Body of pancreas (tissue), 4 donors: ENCODE data around the gene MVB12B. TPM values are rescaled to one million over a fixed set of nuclear protein-coding genes. Genes with fewer than 3 reads are reported as not detected.

Experiments used
- ATAC-seq: fragments of 150-250 bp; one replicate; pipeline ENCODE4 v1.9.1; 2016
- DNase-seq, 4 donors: peaks; one replicate each; pipeline ENCODE4 v3.0.0-alpha.2; 2019
- H3K27ac ChIP-seq, 4 donors: fragments of 200-600 bp; sonication (generic); 1 replicate in 3 of 4; 2 replicates in 1 of 4; pipeline versions ENCODE4 v1.5.1 to v1.6.1; 2016 to 2019; ENCODE audit warnings: mild to moderate bottlenecking in 1 of 4, mixed read lengths in 1 of 4, moderate library complexity in 1 of 4
- H3K27me3 ChIP-seq, 2 donors: fragments of 200-600 bp; sonication (generic); one replicate each; pipeline ENCODE4 v1.6.0; 2016; ENCODE audit warnings: mild to moderate bottlenecking in 1 of 2
- H3K36me3 ChIP-seq, 2 donors: fragments of 200-600 bp; sonication (generic); replicated peaks in 1 of 2; 2 replicates each; pipeline ENCODE4 v1.5.1; 2016; ENCODE audit warnings: low read depth in 2 of 2; ENCODE audit not compliant: insufficient read depth in 1 of 2
- H3K4me1 ChIP-seq: fragments of 200-600 bp; sonication (generic); one replicate; pipeline ENCODE4 v1.6.0; 2016
- H3K4me3 ChIP-seq, 2 donors: fragments of 200-600 bp; sonication (generic); 1 replicate in 1 of 2; 2 replicates in 1 of 2; pipeline ENCODE4 v1.5.1; 2016 to 2019
- H3K9me3 ChIP-seq, 3 donors: fragments of 200-600 bp; sonication (generic); 1 replicate in 2 of 3; 2 replicates in 1 of 3; pipeline ENCODE4 v1.5.1; 2016
- POLR2A ChIP-seq, 3 donors: fragments of 450-650 bp; IDR thresholded peaks; one replicate each; pipeline ENCODE4 v1.6.1; 2016; ENCODE audit warnings: antibody characterized with exemption in 3 of 3, mild to moderate bottlenecking in 2 of 3
- WGBS, 2 donors: methylation state at CpG; one replicate each; pipeline ENCODE4 v1.1.5; 2017; 5-methylcytosine and 5-hydroxymethylcytosine counted together
- intact Hi-C: fragments of 100-400 bp; cut with DNase I; formaldehyde crosslinking; loops from one replicate; pipeline ENCODE4 v1.15.1; 2023
- total RNA-seq, 2 donors: library from RNA; depleted of rRNA; stranded (reverse); fragments of >200 nt; gene quantifications; one replicate each; pipeline ENCODE4 v1.1.0, GENCODE V29; 2016
- TF ChIP-seq, protein P1 (sequence below), 7 experiments: fragments of 450-650 bp in 4 of 7; fragments of 200-600 bp in 3 of 7; sonication (generic) in 3 of 7; IDR thresholded peaks; one replicate each; pipeline ENCODE4 v1.5.1; 2016 to 2019; ENCODE audit warnings: antibody characterized with exemption in 7 of 7

MVB12B gene
- total RNA-seq, 2 donors from 2014 or later: 5.2 to 9.9 TPM

DNA sequence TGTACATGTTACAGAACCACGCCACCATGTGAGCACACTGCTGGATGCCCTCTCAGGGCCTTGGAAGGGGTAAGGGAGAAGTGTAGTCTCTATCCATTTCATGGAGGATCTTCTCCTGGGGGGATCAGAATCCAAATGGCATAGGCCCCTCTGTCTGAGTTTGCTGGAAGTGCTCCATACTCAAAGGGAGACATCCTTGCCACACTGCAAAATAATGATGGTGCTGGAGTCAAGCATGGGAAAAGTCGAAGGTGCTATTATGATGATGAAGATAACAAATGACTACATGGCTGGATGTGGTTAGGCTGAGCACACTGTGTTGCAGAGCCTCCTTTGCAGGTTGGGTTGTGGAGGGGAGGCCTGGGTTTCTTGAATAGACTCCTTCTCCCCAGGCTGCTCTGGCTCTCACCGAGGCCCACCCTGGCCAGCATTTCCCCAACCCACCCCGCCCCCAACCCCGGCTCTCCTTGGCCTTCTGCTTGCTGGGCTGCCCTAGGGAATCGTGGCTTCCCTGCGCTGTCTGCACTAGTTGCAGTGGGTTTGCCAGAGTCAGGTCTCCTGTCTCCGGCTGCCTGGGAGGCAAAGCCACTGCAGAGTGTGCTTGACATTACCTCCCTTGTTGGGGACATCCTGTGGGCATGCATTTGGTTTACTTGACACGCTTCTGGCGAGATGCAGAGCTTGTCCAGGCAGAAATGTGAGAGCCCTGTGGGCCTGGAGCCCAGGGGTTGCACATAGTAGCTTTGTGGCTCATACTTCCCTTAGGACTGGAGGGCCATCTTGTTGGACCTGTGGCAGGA is 3.0 kb downstream of the MVB12B start:
- WGBS, 2 donors: 81 to 88% methylated on average over 5 to 10 of the region's 10 CpGs
- Histone ChIP-seq H3K4me3 (no peak overlapping the region), H3K27me3 (no peaks in the 10 kb centered on the region), H3K9me3 (no peaks in the 10 kb centered on the region), H3K36me3 (no peaks in the 10 kb centered on the region), H3K4me1 (peaks cover 24% of the 10 kb centered on the region), H3K27ac (no peak overlapping the region)
- TF ChIP-seq, protein P1, sequence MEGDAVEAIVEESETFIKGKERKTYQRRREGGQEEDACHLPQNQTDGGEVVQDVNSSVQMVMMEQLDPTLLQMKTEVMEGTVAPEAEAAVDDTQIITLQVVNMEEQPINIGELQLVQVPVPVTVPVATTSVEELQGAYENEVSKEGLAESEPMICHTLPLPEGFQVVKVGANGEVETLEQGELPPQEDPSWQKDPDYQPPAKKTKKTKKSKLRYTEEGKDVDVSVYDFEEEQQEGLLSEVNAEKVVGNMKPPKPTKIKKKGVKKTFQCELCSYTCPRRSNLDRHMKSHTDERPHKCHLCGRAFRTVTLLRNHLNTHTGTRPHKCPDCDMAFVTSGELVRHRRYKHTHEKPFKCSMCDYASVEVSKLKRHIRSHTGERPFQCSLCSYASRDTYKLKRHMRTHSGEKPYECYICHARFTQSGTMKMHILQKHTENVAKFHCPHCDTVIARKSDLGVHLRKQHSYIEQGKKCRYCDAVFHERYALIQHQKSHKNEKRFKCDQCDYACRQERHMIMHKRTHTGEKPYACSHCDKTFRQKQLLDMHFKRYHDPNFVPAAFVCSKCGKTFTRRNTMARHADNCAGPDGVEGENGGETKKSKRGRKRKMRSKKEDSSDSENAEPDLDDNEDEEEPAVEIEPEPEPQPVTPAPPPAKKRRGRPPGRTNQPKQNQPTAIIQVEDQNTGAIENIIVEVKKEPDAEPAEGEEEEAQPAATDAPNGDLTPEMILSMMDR (IDR thresholded peaks at IDR 0.05): no peak
- no peak for TF ChIP-seq POLR2A (IDR thresholded peaks at IDR 0.05)
- DNase-seq (no peak), ATAC-seq (no peak)
- intact Hi-C loops: no loop called here

DNA sequence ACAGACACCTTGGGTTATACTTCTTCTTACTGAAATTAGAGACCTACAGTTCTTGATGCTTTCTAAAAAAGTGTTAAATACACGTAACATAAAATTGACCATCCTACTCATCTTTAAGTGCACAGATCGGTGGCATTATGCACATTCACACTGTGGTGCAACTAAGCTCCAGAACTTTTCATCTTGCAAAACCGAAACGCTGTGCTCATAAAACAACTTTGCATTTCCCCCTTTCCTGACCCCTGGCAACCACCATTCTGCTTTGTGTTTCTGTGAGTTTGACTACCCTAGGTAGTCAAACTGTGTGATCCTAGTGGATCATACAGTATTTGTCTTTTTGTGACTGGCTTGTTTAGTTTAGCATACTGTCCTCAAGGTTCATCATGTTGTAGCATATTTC is 3.9 kb downstream of the MVB12B start:
- DNase-seq: no peak
- H3K9me3 ChIP-seq: no peaks in the 10 kb centered on the region

DNA sequence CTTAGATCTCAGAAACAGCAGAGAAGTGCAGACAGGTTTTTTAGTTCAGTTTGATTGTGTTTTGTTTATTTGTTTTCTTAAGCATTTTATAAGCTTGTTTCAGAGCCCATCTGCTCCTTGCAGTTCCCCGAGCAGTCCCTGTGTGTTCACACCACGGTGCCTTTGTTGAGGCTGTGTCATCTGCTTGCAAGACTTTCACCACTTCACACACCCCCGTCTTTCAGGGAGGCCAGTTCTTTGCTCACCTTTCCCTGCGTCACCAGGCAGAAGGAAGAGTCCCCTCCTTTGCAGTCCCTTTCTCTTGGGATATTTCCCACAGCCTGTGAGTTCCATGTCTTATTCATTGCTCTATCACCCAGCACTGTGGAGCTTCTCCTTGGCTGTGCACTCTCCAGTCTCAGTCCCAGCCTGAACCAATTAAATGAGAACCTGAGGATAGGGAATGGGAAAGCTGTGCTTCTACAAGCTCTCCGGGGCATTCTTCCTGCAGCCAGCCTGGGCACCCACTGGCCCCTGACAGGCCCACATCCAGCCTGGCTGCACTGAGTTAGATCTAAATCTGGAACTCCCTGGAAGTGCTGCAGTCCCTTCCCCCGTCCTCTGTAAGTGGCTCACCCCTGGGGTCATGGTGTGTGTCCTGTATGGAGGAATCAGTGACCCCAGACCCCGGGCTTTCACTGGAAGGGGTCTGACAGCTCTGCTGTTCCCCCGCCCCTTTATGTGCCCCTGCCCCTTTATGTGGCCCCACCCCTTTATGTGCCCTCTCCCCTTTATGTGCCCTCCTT is 5.5 kb downstream of the MVB12B start:
- no peak for ATAC-seq
- Histone ChIP-seq H3K4me1 (peaks cover 26% of the 10 kb centered on the region), H3K27ac (no peak overlapping the region)

More for the DNA sequence above, 3.9 kb downstream of the MVB12B start:
- H3K4me1 ChIP-seq: peaks cover 31% of the 10 kb centered on the region
- no peak for ATAC-seq
- H3K27me3 ChIP-seq: no peaks in the 10 kb centered on the region
- 81 to 93% methylated on average over 4 of the region's 4 CpGs for WGBS, 2 donors
- no peak overlapping the region for H3K4me3 ChIP-seq
- intact Hi-C loops: no loop called here
- TF ChIP-seq, protein P1 (IDR thresholded peaks at IDR 0.05): no peak
- no peak for TF ChIP-seq POLR2A (IDR thresholded peaks at IDR 0.05)
- H3K36me3 ChIP-seq: no peaks in the 10 kb centered on the region
- H3K27ac ChIP-seq: no peak overlapping the region

DNA sequence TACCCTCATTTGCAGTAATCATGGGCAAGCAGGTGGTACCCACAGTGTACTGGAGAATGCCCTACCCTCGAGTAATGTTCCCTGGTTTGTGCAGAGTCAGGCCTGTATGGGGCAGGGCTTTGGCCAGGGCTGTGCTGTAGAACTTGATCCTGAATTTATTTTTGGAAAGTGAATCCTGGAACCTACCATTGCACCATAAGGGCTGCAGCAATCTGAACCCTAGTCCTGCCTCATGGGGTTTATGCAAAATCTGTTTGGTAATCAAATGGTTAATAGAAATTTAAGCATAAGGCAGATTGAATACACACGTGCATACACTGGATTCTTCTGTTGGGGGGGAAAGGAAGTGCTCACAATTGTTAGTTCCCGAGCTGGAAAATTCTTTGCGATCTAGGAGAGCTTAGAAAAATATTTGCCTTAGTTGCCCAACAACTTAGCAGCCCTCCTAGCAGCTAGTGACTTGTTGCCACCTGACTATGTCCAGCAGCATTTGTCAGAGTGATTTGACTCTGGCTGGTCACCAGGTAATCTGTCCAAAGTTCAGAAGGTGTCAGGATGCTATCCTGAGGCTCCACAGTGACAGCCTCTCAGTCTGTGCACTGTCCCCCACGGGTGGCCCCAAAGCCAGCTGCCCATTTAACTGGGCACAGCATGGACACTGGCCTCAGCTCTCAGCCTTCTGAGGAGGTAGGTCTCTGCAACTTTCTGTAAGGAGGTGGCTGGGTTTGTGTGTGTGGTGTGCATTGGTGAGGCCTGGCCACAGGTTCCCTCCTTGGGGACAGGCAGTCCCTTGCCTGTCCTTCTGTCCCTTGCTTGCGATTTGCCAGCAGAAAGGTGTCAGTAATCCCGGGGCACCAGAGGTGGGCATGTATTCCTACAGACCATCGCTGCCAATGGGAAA is 8.3 kb downstream of the MVB12B start:
- Histone ChIP-seq H3K4me1 (peaks cover 22% of the 10 kb centered on the region), H3K36me3 (no peaks in the 10 kb centered on the region), H3K4me3 (no peak overlapping the region), H3K9me3 (no peaks in the 10 kb centered on the region), H3K27me3 (no peaks in the 10 kb centered on the region), H3K27ac (no peak overlapping the region)
- ATAC-seq: no peak
- 45 to 50% methylated on average over 6 to 8 of the region's 8 CpGs for WGBS, 2 donors
- TF ChIP-seq, protein P1 (IDR thresholded peaks at IDR 0.05): no peak
- TF ChIP-seq POLR2A (IDR thresholded peaks at IDR 0.05): no peak
- no peak for DNase-seq
- intact Hi-C loops: no loop called here

More for the DNA sequence above, 5.5 kb downstream of the MVB12B start:
- 84 to 85% methylated on average over 7 to 8 of the region's 8 CpGs for WGBS, 2 donors
- DNase-seq: no peak
- no peaks in the 10 kb centered on the region for H3K9me3 ChIP-seq
- H3K4me3 ChIP-seq: no peak overlapping the region
- no peaks in the 10 kb centered on the region for H3K27me3 ChIP-seq
- H3K36me3 ChIP-seq: no peaks in the 10 kb centered on the region
- TF ChIP-seq, protein P1 (IDR thresholded peaks at IDR 0.05): no peak
- intact Hi-C loops: no loop called here
